ENCODE results near the gene CDYL2. TPM values are rescaled to one million over a fixed set of nuclear protein-coding genes. Genes with fewer than 3 reads are reported as not detected.

CDYL2 gene, protein sequence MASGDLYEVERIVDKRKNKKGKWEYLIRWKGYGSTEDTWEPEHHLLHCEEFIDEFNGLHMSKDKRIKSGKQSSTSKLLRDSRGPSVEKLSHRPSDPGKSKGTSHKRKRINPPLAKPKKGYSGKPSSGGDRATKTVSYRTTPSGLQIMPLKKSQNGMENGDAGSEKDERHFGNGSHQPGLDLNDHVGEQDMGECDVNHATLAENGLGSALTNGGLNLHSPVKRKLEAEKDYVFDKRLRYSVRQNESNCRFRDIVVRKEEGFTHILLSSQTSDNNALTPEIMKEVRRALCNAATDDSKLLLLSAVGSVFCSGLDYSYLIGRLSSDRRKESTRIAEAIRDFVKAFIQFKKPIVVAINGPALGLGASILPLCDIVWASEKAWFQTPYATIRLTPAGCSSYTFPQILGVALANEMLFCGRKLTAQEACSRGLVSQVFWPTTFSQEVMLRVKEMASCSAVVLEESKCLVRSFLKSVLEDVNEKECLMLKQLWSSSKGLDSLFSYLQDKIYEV
- 5.8 and 6.1 TPM in 2 replicates for total RNA-seq

DNA sequence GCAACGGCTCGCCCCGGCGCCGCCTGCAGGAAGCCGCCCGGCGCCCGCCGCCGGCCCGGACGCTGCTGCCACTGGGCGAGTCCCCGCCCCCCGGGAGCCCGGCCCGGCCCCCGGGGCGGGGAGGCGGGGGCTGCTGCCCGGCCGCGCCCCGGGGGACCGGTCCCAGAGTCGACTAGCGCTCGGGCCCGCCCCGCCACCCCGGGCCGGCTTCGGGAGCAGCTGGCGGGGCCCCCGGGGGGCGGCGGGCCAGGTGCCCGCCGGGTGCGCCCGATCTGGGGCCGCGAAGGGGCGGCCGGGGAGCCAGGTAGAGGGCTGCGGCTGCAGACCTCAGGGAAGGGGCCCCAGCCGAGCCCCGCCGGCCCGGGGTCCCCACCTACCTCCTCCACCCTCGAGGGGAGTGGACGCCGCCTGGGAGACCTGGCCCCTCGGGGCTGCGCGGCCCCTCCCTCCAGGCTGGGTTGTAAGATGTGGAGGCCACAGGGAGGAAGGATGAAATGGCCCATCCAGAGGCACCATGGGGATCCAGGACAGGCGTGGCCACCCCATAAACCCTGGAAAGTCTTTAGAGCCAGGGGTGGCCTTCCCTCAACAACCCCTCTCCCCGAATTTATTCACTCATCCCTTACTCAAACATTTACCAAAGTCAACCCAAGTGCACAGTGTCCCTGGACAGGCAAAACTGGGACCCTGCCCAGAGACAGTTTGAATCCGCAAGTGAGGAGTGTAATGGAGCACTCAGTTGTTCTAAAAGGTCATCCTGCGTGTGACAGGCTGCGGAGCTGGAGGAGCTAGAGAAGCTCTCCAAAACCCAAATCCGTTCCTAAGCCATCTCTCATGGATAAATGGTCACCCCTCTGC is at the start of gene CDYL2:
TSS of gene CDYL2 (minus strand) at position 73 of the 858 bp plus-strand sequence. CDS start 425 bp downstream, outside the sequence.

Other genes with a start within 250 kb of the CDYL2 start
- gene CMC2, start 202.3 kb upstream of the CDYL2 start, total RNA-seq = 75.5 and 97.8 TPM in 2 replicates
- gene CENPN, start 202.6 kb upstream of the CDYL2 start, total RNA-seq = 32.0 and 48.4 TPM in 2 replicates
- gene ATMIN, start 231.2 kb upstream of the CDYL2 start, total RNA-seq = 26.8 and 32.1 TPM in 2 replicates